Activated CD4-positive, alpha-beta T cell treated with anti-CD3 and anti-CD28 coated beads for 36 hours (primary cell): ENCODE measurements around the gene PPM1F. TPM values are rescaled to one million over a fixed set of nuclear protein-coding genes. Genes with fewer than 3 reads are reported as not detected.
"Not testable (repeated sequence)": the region's sequence is repeated elsewhere in the genome, so short reads cannot be mapped to it uniquely, and the experiment has no call there.

ENCODE experiments used
- ATAC-seq: fragments of 200-7000 bp; cut with Tn5 transposase; one replicate; pipeline ENCODE4 v1.10.0; 2021; ENCODE audit warnings: mild to moderate bottlenecking, moderate library complexity
- CTCF ChIA-PET: fragments of 350-600 bp; sonication (Branson Sonifier 250); formaldehyde crosslinking; loops from one replicate; lab custom pipeline; 2021; ENCODE audit warnings: antibody characterized with exemption; lab: Charles Lee
- POLR2A ChIA-PET: fragments of 350-600 bp; sonication (Branson Sonifier 250); formaldehyde crosslinking; loops from one replicate; lab custom pipeline; 2021; ENCODE audit warnings: antibody characterized with exemption, inconsistent platforms; lab: Charles Lee
- DNase-seq: peaks from one replicate; pipeline ENCODE4 v3.0.0-alpha.2; 2020
- H3K27ac Mint-ChIP-seq: one replicate; pipeline ENCODE4 v1.8.0; 2021; ENCODE audit warnings: mixed read lengths
- H3K27me3 Mint-ChIP-seq: one replicate; pipeline ENCODE4 v1.8.0; 2021; ENCODE audit warnings: mixed read lengths
- H3K36me3 Mint-ChIP-seq: one replicate; pipeline ENCODE4 v1.8.0; 2021; ENCODE audit warnings: low read depth, mixed read lengths
- H3K4me1 Mint-ChIP-seq: one replicate; pipeline ENCODE4 v1.8.0; 2021; ENCODE audit warnings: mixed read lengths
- H3K4me3 Mint-ChIP-seq: one replicate; pipeline ENCODE4 v1.8.0; 2021; ENCODE audit warnings: mild to moderate bottlenecking, moderate library complexity, mixed read lengths
- H3K9me3 Mint-ChIP-seq: one replicate; pipeline ENCODE4 v1.8.0; 2021; ENCODE audit warnings: low read depth, mixed read lengths
- intact Hi-C, 2 experiments: fragments of 100-400 bp; cut with DNase I in 1 of 2; cut with micrococcal nuclease in 1 of 2; formaldehyde crosslinking; loops; one replicate each; pipeline versions ENCODE4 v1.14.2 to v1.15.1; 2022 to 2024; cut with DNase I, micrococcal nuclease
- total RNA-seq, 2 experiments: library from RNA; stranded (reverse); gene quantifications; one replicate each; pipeline ENCODE4 v1.2.3, GENCODE V29; 2021

The PPM1F gene
- total RNA-seq, 2 experiments from 2014 or later: 23.6 to 27.7 TPM

GRCh38 chr22:21917181-21917958, 35.3 kb downstream of the PPM1F start:
- no peaks in the 10 kb centered on the region for H3K27me3 Mint-ChIP-seq
- POLR2A ChIA-PET: interaction anchor here (0.6 kb wide), 1 partner anchor 242 kb away, joined by 9 read pairs; no protein-coding TSS in a partner anchor
- CTCF ChIA-PET: interaction anchor here (0.6 kb wide), 1 partner anchor 36 kb away, joined by 3 read pairs; no protein-coding TSS in a partner anchor
- H3K36me3 Mint-ChIP-seq: no peaks in the 10 kb centered on the region
- no peak overlapping the region for H3K27ac Mint-ChIP-seq
- H3K4me3 Mint-ChIP-seq: no peak overlapping the region
- no peaks in the 10 kb centered on the region for H3K4me1 Mint-ChIP-seq
- H3K9me3 Mint-ChIP-seq: no peaks in the 10 kb centered on the region
- DNase-seq (no peak), ATAC-seq (no peak)
- intact Hi-C loops: no loop called here

GRCh38 chr22:21916309-21916918, 36.2 kb downstream of the PPM1F start:
- intact Hi-C loops: no loop called here
- ChIA-PET CTCF (interaction anchor here (0.6 kb wide), 1 partner anchor 37 kb away, joined by 3 read pairs; no protein-coding TSS in a partner anchor), POLR2A (interaction anchor here (0.6 kb wide), 1 partner anchor 243 kb away, joined by 9 read pairs; no protein-coding TSS in a partner anchor)
- Mint-ChIP-seq H3K4me3 (no peak overlapping the region), H3K4me1 (no peaks in the 10 kb centered on the region), H3K36me3 (no peaks in the 10 kb centered on the region), H3K27me3 (no peaks in the 10 kb centered on the region), H3K27ac (no peak overlapping the region), H3K9me3 (no peaks in the 10 kb centered on the region)
- DNase-seq (no peak), ATAC-seq (no peak)

DNA sequence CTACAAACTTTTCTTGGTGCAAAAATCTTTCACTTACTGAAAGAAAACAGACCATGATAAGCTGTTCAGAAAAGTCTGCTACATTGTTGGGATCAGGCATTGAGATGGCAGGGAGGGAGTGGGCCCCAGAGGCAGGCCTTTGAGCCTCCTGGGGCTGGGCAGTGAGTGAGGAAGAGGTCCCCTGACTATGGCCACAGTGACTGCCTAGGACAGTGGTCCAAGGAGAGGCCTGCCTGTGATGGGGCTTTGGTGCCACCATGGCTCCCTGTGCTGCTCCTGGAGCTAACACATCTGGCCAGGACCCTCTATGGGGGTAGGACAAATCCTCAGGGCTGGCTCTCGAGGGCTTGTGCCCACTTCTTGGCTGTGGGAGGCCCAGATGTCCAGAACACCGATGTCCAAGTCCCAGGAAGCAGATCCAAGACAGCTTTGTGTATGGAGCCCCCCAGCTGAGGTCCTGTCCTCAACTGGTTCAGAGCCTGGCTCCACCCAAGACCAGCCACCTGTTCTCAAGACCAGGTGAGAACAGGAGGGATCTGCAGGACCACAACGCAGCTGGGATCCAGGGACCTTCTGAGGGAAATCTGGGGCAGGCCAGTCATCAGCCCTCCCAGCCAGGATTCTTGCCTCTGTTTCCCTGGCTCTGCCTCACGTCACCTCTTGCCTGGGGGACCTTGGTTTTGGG, 36.9 kb downstream of the PPM1F start:
- Mint-ChIP-seq H3K27ac (no peak overlapping the region), H3K36me3 (no peaks in the 10 kb centered on the region), H3K4me1 (no peaks in the 10 kb centered on the region), H3K9me3 (no peaks in the 10 kb centered on the region), H3K4me3 (no peak overlapping the region), H3K27me3 (no peaks in the 10 kb centered on the region)
- ChIA-PET CTCF (no interaction called here), POLR2A (no interaction called here)
- DNase-seq: no peak
- no peak for ATAC-seq
- intact Hi-C loops: no loop called here

GRCh38 chr22:21914033-21914642, 38.5 kb downstream of the PPM1F start:
- H3K27ac Mint-ChIP-seq, H3K4me3 Mint-ChIP-seq, H3K4me1 Mint-ChIP-seq, H3K9me3 Mint-ChIP-seq, CTCF ChIA-PET, intact Hi-C loops, ATAC-seq, DNase-seq, H3K36me3 Mint-ChIP-seq, H3K27me3 Mint-ChIP-seq: not testable (repeated sequence)
- POLR2A ChIA-PET: interaction anchor here (0.6 kb wide), 1 partner anchor 38 kb away, joined by 3 read pairs; no protein-coding TSS in a partner anchor

DNA sequence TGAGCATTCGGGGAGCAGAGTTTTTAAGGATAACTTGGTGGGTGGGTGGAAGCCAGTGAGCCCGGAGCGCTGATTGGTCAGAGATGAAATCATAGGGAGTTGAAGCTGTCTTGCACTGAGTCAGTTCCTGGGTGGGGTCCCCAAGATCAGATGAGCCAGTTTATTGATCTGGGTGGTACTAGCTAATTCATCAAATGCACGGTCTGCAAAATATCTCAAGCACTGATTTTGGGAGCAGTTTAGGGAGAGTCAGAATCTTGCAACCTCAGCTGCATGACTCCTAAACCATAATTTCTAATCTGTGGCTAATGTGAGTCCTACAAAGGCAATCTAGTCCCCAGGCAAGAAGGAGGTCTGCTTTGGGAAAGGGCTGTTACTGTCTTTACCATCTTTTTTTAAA, 42.3 kb downstream of the PPM1F start:
- DNase-seq, ATAC-seq, H3K36me3 Mint-ChIP-seq: not testable (repeated sequence)

GRCh38 chr22:21909871-21910270, 42.8 kb downstream of the PPM1F start:
- no peaks in the 10 kb centered on the region for H3K9me3 Mint-ChIP-seq
- H3K27ac Mint-ChIP-seq: no peak overlapping the region
- H3K4me3 Mint-ChIP-seq: no peak overlapping the region
- ChIA-PET CTCF (interaction anchor here (0.9 kb wide), 1 partner anchor 28 kb away, joined by 3 read pairs; no protein-coding TSS in a partner anchor), POLR2A (no interaction called here)
- intact Hi-C loops: no loop called here
- DNase-seq (no peak), ATAC-seq (no peak)
- H3K4me1 Mint-ChIP-seq: no peaks in the 10 kb centered on the region
- H3K27me3 Mint-ChIP-seq: no peaks in the 10 kb centered on the region
- H3K36me3 Mint-ChIP-seq: no peaks in the 10 kb centered on the region

More for the DNA sequence above, 42.3 kb downstream of the PPM1F start:
- H3K27me3 Mint-ChIP-seq, H3K4me1 Mint-ChIP-seq, H3K9me3 Mint-ChIP-seq, H3K27ac Mint-ChIP-seq, intact Hi-C loops, H3K4me3 Mint-ChIP-seq, POLR2A ChIA-PET: not testable (repeated sequence)
- CTCF ChIA-PET: interaction anchor here (0.7 to 0.9 kb wide), 2 partner anchors 9 to 28 kb away, joined by 3 read pairs; no protein-coding TSS in a partner anchor

GRCh38 chr22:21907638-21908522, 44.8 kb downstream of the PPM1F start:
- Mint-ChIP-seq H3K4me1 (no peaks in the 10 kb centered on the region), H3K27me3 (no peaks in the 10 kb centered on the region), H3K27ac (no peak overlapping the region), H3K4me3 (no peak overlapping the region), H3K36me3 (no peaks in the 10 kb centered on the region), H3K9me3 (no peaks in the 10 kb centered on the region)
- DNase-seq (no peak), ATAC-seq (no peak)
- ChIA-PET POLR2A (no interaction called here), CTCF (interaction anchor here (0.6 kb wide), 1 partner anchor 31 kb away, joined by 3 read pairs; no protein-coding TSS in a partner anchor)
- intact Hi-C loops: no loop called here

DNA sequence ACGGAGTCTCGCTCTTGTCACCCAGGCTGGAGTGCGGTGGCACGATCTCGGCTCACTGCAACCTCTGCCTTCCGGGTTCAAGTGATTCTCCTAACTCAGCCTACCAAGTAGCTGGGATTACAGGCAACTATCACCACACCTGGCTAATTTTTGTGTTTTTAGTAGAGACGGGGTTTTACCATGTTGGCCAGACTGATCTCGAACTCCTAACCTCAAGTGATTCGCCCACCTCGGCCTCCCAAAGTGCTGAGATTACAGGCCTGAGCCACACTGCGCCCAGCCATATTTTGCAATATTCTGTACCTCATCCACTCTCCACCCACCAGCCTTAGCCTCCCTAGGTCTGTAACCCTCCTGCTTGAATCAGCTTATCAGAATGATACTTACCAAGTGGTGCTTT, 47.4 kb downstream of the PPM1F start:
- H3K36me3 Mint-ChIP-seq, H3K27me3 Mint-ChIP-seq, CTCF ChIA-PET, DNase-seq, POLR2A ChIA-PET, ATAC-seq, H3K27ac Mint-ChIP-seq, intact Hi-C loops, H3K9me3 Mint-ChIP-seq, H3K4me3 Mint-ChIP-seq, H3K4me1 Mint-ChIP-seq: not testable (repeated sequence)

DNA sequence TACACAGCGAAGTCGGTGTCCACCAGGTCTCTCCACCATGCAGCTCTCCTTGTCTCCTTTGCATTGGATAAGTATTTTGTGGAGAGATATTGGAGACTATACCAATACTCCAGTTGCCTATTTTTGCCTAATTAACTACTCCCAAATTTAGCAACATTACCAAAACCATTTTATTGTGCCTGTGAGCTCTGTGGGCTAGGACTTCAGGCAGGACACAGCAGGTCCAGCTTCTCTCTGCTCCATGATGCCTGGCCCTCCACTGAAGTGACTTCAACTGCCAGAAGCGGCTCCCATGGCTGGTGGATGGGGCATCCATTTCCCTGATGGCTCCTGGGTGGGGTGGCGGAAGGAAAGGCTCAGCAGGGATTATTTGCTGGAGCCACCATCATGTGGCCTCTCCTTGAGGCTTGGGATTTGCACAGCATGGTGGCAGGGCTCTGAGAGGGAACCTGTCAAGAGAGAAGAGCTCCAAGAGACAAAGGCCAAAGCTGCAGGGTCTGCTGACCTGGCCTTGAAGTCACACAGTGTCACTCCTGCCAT, 48.3 kb downstream of the PPM1F start:
- POLR2A ChIA-PET: no interaction called here
- no peak overlapping the region for H3K27ac Mint-ChIP-seq
- CTCF ChIA-PET: no interaction called here

DNA sequence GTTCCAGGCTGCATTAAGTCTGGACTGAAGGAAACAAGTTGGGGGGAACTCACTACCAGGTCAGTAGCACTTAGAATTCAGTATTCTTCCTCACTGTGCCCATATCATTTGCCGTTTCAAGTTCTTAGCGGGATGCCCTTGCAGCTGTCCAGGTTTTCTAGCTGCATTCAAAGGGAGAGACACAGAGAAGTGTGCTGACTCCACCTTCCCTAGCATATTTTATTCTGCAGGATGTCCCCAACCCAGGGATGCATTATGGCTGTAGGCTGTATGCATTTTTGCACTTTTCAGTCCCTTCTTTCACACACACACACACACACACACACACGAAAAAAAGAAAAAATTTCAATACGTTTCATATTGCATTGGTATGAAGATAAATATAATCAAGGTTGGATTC, 49.4 kb downstream of the PPM1F start:
- ChIA-PET POLR2A (no interaction called here), CTCF (no interaction called here)
- Mint-ChIP-seq H3K27ac (no peak overlapping the region), H3K36me3 (no peaks in the 10 kb centered on the region), H3K4me3 (no peak overlapping the region), H3K27me3 (peaks cover 4% of the 10 kb centered on the region), H3K9me3 (no peaks in the 10 kb centered on the region), H3K4me1 (no peaks in the 10 kb centered on the region)
- no peak for DNase-seq
- ATAC-seq: no peak
- intact Hi-C loops: no loop called here

More for the DNA sequence above, 48.3 kb downstream of the PPM1F start:
- no peak overlapping the region for H3K4me3 Mint-ChIP-seq
- no peak for DNase-seq
- H3K4me1 Mint-ChIP-seq: no peaks in the 10 kb centered on the region
- peaks cover 4% of the 10 kb centered on the region for H3K27me3 Mint-ChIP-seq
- ATAC-seq: no peak
- no peaks in the 10 kb centered on the region for H3K36me3 Mint-ChIP-seq
- no peaks in the 10 kb centered on the region for H3K9me3 Mint-ChIP-seq
- intact Hi-C loops: no loop called here
